Hematopoietic multipotent progenitor cell treated with erythropoietin and hydrocortisone succinate and interleukin-3 and kit ligand, for 4 days (in vitro differentiated cells): ENCODE results near the gene KCNJ18.
"Not testable (repeated sequence)": the region's sequence is repeated elsewhere in the genome, so short reads cannot be mapped to it uniquely, and the experiment has no call there.

Experiments
- DNase-seq: peaks from one replicate; pipeline ENCODE4 v3.0.0-alpha.2; 2015

The KCNJ18 gene

DNA sequence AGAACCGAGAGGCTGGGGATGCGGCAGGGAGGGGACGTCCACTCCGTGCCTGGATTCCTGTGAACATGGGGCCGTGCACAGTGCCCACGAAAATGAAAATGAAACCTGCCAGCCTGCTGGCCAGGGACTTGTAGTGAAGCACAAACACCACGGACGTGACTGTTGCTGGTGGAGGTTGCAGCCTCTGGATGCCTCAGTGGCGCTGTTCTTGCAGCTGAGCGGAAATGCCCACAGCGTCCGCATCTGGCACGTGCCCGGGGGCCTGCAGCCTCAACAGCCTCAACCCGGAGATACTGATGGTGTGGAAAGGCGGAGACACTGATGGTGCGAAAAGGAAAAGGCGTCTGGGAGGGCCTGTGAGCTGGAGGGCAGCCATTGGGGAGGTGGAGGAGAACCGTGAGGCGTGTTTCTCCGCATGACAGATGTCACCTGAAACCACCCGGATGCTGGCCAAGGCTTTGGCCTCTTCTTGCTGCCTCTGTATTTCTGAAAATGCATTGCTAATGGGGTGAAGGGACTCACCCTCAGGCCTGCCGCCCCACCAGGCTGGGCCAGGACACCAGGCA lies 44.8 kb downstream of the KCNJ18 start:
- not testable (repeated sequence) for DNase-seq

DNA sequence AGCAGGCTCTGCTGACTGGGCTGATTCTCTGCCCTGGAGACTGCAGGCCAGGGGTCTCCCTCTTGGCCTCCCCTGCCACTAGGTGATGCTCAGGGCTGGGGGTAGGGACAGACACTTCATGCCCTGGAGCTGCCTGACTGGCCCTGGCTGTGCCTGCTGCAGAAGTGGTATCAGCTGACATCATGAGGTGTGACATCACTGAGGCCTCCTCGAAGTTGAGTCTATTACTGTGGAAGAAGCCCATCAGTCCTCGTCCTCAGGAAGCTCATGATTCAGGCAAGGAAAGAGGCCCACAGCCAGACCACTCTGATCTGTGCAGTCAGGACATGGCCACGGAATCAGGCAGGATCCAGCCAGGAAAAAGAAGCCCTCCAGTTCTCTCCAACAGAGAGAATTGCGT lies 45.9 kb downstream of the KCNJ18 start:
- not testable (repeated sequence) for DNase-seq

DNA sequence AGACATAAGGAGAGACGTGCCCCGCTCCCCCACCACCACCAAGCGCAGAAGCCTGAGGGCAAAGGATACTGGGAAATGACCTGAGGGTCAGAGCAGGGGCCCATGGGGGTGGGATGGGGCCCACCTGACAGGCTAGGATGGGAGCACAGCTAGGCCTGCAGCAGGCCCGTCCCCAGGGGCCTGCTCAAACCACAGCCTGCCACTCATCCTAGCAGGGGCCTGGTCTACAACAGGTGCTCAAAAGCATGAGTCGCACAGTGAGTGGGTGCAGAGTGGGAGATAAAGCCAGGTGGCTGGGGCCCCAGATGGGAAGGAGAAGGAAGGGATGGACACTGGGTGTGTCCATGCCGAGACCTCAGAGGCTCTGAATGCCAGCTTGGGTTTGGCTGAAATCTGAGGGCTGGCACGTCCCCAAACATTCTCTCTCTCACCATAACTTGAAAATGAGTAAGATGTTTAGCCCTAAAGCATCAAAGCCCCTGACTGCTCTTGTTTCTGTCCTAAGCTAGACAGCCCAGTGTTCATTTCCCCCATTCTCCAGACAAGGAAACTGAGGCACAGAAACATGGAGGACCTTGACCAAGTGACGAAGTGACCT lies 46.7 kb downstream of the KCNJ18 start:
- DNase-seq = not testable (repeated sequence)

DNA sequence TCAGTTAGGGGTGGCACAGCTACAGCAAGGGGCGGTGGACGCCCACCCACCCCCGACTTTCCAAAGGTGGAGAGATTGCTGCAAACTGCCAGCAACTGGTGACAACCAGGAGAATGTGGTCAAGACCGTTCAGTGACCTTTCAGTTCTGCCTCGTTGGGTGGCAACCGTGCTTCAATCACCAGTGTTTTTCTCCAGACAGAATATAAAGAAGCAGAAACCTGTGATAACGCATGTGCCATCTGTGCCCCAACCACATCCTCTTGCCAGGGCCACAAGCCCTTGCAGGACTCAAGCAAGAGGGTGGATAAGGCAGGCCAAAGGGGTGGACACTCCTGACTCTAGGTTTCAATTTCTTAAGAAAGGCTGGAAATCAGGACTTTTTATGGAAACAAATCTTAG lies 47.2 kb downstream of the KCNJ18 start:
- not testable (repeated sequence) for DNase-seq

DNA sequence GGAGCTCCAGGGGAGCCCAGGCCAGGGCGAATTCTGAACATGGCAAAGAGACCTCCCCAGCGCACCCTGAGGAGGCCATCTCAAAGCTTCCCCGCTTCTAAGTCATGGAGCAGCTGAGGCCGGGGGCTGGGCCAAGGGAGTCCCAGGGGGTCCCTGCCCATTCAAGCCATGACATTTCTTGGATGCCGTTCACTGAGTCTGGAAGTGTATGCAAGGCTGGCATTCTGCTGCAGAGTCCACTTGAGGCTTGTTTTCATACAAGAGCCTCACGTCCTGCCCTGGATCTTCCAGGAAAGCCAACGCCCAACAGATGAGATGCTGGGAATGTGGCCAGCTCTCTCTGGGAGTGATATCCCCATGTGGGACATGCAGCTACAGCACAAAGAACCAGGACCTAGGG lies 48.5 kb downstream of the KCNJ18 start:
- DNase-seq = not testable (repeated sequence)

DNA sequence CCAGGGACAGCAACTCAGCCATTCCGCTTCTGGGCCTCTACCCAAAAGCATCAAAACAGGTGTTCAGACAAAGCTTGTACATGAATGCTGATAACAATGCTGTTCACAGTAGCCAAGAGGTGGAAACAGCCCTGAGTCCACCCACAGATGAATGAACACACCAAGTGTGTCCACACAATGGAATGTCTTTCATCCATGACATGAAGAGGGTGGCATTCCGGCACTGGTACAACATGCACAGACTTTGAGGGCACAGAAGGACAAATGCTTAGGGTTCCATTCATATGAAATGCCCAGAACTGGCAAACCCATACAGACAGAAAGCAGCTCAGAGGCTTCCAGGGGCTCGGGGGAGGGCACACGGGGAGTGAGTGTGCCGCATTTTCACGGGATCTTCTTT lies 49.2 kb downstream of the KCNJ18 start:
- DNase-seq = not testable (repeated sequence)

DNA sequence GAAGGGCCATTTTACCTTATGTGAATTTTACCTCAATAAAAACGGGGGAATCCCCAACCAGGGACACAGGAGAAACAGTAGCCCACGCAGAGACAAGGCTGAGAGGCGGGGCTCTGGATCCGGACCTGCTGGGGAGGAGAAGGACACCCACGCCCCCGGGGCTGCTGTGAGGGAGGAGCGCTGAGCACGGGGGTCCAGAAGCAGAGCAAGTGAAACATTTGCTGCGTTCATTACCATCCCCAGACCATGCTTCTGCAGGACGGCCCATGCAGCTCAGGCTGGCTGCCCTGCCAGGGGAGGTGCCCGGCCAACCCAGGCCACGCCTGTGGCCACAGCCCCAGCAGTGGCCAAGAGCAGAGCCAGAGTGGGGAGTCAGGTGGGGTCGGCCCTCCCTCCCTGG lies 50.0 kb downstream of the KCNJ18 start:
- no peak for DNase-seq

DNA sequence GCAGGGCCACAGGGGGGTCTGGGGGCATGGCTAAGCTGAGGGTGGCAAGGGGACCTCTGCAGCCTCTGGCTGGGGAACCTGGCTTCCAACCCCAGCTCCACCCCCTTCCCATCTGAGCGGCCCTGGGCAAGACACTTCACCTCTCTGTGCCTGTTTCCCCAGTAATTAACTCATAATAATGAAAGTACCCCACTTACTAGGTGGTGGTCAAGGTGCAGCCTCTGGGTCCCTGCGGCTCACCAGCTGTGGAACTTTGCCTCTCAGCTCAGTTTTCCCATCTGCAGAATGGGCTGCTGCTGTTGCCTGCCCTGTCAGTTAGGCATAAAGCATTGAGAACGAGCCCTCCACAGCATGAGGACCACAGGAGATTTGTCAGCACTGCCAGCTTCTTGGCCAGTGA lies 51.8 kb downstream of the KCNJ18 start:
- DNase-seq = not testable (repeated sequence)

DNA sequence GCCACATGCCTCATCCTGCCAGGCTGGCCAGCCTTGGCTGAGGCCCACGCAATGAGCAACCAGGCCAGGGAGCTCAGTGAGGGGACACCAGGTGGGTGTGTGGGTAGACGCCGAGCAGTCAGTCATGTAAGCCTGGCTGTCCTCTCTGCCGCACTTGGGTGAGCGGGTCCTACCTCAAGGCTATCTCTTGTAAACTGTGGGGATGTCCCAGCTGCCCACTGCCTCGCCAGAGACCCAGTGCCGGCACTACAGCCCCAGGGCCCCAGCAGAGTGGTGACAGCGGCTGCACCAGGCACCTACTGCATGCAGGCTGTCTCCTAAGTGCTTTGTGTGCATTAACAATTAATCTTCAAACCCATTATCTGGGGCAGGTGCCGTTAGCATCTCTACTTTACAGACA lies 52.3 kb downstream of the KCNJ18 start:
- DNase-seq = not testable (repeated sequence)

DNA sequence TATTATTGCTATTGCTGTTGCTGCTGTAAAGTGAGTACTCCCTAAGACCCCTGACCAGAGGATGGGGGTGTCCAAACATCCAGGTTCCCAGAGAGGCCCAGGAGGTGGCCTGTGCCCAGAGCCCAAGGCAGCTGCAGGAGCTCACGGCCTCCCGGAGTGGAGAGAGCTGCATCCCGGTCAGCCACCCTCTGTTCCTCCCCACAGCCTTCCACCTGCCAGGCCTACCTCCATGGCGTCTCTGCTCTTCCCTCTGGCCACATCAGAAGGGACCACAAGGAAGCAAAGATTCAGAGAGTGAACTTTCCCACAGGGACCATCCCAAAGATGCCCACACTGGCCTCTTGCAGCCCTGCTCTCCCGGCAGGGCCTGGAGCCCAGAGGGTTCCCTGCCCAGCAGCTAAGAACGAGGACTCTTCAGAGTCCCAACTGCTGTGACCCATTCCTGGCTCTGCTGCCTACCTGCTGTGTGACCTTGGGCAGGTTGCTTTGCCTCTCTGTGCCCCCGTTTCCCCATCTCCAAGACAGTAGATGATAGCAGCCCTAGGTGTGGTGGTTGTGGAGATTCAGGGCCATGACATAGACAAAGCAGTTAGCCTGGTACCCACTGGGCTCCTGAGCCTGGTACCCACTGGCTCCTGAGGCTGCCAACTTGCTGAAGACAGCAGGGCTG lies 53.2 kb downstream of the KCNJ18 start:
- DNase-seq = not testable (repeated sequence)

DNA sequence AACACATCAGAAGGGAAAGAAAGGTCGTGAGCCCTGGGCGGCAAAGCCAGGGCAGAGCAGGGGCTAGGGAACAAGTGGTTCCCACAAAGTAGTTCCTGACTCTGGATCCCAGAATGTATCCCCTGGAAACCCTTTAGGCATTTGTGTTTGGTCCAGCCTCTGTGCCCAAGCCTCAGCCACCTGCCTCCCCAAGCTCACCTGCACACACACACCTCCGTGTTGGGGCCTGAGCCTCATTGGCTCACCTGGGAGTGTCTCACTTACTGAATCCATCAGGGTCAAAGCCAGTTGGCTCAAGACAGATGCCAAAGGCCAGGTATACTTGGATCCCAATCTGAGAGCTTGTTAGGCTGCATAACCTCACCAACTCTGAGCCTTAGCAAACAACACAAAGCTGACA lies 54.1 kb downstream of the KCNJ18 start:
- DNase-seq = not testable (repeated sequence)

DNA sequence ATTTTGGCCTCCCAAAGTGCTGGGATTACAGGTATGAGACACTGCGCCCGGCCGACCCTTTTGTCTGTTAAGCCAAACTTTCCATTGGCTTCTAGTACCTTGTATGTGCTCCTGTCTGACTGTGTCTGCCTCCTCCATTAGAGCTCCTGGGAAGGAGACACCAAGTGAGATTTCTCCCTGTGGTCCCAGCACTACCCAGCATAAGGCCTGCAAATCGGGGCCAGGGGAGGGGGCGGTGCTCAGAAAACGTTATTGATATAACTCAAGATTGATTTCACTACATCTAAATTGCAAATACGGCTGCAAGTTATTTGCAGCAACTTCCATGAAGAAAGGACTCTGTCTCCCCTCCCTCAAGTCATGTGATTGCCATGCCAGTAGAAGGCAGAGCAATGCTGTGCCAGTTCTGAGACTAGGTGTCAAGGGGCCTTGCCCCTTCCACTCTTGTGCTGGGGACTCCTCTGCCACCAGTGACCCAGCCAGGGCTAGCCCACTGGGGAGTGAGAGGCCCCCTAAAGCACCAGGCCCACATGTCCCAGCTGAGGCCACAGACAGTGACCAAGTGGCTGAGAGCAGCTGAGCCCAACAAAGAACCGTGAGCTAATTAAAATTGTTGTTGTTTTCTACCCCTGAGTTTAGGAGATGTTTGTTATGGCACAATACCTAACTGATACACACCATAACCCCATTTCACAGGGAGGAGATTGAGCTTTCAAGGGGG lies 55.0 kb downstream of the KCNJ18 start:
- DNase-seq = not testable (repeated sequence)

DNA sequence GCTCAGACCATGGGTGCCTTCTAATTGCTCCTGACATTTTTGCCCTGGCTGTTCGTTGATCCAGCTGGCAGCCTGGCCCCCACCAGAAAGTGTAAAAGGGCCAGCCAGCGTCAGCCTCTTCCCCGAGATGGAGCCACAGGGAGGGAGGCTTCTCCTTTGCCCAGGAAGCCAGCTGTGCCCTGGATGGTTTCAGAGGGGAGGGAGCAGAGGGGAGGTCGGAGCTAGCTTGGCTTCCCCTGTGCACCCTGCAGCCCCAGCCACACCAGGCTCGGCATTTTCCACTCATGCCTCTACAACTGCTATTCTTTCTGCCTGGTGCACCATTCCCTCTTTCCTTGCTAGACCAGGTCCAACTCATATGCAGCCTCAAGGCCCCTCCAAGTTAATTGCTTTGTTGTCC lies 56.4 kb downstream of the KCNJ18 start:
- DNase-seq = not testable (repeated sequence)

DNA sequence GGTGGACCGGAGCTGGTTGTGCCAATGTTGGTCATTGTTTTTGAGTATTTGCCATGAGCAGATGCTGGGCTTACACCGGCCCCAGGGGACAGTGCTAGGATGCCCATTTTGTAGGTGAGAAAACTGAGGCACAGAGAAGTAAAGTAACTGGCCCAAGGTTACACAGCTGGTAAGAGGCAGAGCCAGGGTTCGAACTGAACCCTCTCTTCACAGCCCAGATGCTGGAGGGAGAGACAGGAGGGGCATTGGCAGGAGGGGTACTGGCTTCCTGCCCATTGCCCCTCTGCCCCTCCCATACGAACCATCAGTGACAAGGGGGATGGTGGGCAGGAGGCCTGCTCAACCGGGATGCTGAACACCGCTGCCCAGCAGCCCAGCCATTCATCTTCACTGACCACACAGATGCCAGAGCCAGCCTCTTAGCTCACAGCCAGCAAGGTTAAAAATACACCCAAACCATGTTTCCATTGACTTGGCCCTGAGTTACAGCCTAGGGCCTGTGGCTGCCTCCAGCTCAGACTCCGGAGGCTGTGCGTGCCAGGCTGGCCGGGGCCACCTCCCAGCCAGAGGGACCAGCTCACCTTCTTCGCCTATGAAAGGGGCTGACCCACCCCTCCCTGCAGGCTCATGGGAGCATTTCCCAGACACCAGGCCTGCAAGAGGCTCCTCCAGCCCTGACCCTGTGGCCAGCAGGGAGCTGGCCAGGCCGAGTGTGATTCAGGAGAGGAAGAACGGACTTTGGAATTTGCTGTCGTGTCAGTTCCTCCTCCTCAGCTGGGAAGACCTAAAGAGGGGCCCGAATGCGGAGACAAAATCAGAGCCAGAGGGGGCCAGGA lies 57.6 kb downstream of the KCNJ18 start:
- not testable (repeated sequence) for DNase-seq

DNA sequence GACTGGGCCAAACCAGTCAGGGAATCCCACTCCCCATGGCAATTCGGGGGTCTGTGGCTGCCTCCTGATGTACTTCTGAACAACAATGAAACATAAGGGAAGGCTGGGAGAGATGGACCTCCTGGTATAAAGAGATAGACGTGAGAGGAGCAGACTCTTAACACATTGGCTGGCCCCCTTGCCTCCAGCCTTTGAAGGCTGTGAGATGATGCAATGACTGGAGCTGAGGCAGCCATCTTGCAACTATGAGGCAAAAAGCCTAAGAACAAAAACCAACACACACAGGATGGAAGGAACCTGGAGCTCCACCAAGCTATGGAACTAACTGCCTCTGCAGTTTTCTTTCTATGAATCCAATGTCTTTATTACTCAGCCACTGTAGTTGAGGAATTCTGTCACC lies 58.8 kb downstream of the KCNJ18 start:
- DNase-seq = not testable (repeated sequence)
